GM13977 (cell line): ENCODE results near the gene ZDHHC22.

ENCODE experiments used
- DNase-seq: peaks from one replicate; pipeline ENCODE4 v3.0.0; 2012; ENCODE audit warnings: low spot score
- CTCF ChIP-seq: IDR thresholded peaks from 2 replicates; pipeline ENCODE4 v1.5.1; 2012; ENCODE audit warnings: mild to moderate bottlenecking, control low read depth; ENCODE audit not compliant: insufficient read depth; ENCODE audit errors: extremely low read depth, missing control alignments
- in situ Hi-C: fragments of 300-500 bp; cut with MboI; formaldehyde crosslinking; loops from one replicate; pipeline ENCODE4 v1.12.0; 2022; ENCODE audit warnings: low sequenced_read_pairs, low pct_unique_long_range_greater_than_20kb, mixed read lengths, inconsistent platforms; ENCODE audit not compliant: unreplicated experiment

ZDHHC22 gene

DNA sequence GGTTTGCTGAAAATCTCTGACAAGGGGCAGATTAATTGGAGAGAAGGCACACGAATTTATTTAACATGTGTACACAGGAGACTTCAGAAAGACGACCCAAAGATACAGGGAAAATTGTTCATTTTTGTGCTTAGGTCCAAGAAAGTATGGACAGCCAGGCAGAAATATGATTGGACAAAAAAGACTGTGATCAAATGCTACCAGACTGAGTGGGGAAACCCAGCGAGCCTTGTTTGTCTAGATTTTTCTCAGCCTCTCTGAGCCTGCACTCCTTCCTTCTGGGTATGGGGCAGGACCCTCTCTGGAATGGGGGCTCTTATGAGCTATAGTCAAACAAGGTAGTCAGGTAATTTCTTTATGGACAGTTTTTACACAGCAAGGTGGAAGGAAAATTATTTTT lies 54.0 kb downstream of the ZDHHC22 start:
- in situ Hi-C loops, result no loop called here

DNA sequence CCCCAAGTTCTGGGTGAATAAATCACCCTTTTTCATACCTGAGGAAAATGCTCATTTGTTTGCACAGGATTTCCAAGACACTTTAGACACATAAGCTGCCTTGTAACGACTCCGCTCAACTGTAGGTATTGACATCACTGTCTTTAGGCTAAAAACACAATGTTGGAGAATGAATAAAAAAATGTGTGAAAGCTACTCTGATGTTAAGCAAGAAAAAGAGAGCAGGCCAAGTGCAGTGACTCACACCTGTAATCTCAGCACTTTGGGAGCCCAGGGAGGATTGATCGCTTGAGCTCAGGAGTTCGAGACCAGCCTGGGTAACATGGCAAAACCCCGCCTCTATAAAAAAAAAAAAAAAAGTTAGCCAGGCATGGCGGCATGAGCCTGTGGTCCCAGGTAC lies 54.6 kb downstream of the ZDHHC22 start:
- no peak for DNase-seq
- TF ChIP-seq CTCF, result no peak
- in situ Hi-C loops, result no loop called here

More for the DNA sequence above, 54.0 kb downstream of the ZDHHC22 start:
- no peak for DNase-seq
- TF ChIP-seq CTCF, result no peak

DNA sequence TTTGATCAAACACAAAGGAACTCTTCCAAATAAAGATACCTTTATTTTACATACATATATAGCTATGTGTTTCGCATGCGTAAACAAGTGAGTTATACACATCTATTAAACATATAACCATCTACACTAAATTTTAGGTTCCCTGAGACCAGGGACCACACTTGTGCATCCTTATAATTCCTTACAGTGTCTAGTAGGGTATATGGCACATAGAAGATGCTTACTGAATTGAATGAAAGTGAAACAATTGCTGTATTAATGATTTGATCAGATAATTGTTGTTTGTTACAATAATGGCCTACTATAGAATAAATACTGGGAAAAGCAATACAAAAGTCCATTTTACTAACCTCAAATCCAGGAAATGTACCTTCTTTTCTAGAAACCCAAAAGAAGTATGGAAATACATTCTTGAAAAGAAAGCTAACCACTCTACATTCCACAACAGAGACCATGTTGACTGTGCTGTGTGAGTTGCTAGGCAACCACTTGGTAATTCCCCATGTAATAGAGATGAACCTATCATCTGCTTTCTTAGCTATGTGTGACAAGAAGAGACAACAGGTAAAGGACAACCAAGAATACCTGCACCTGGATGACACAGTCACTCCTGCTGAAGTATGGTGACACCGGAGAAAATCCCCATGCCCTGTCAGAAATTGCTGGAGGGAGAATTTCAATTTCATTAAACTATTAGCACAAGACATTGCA lies 55.4 kb downstream of the ZDHHC22 start:
- in situ Hi-C loops, result no loop called here
- DNase-seq, result peak; percentile 57

GRCh38 chr14:77085538-77085937 lies 56.1 kb downstream of the ZDHHC22 start:
- in situ Hi-C loops, result no loop called here
- DNase-seq, result no peak
- no peak for TF ChIP-seq CTCF

More for the DNA sequence above, 55.4 kb downstream of the ZDHHC22 start:
- no peak for TF ChIP-seq CTCF

DNA sequence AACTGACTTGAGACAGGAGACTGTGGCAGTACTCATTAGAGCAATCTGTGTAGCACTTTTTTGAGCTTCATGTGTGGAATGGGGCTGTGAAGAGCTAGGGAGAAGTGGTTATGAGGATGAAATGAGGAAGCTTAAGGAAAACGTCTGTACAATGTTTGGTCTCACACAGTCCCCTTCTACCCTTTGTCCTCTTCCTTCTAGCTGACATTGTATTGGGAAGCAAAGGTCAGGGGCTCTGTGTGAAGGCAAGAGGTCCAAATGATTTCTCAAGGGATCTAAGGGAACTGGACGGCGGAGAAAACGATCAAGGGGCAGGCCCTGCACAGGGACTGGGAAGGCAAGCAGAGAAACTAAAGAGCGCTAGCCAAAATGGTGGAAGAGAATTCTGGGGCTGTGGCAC lies 56.6 kb downstream of the ZDHHC22 start:
- in situ Hi-C loops, result no loop called here
- no peak for DNase-seq
- TF ChIP-seq CTCF, result no peak

- in situ Hi-C loops, result no loop called here
- no peak for TF ChIP-seq CTCF
- no peak for DNase-seq
Observed at GRCh38 chr14:77083082-77083481, 58.5 kb downstream of the ZDHHC22 start.
